OCI-LY1 (cell line): ENCODE data around the gene CGB3.

Experiments used
- EZH2 ChIP-seq: fragments of 200-600 bp; sonication (generic), shearing (Covaris generic); IDR thresholded peaks from 2 replicates; pipeline ENCODE4 v1.8.0; 2017; ENCODE audit warnings: borderline replicate concordance, mixed run types, mild to moderate bottlenecking, antibody characterized with exemption, low read length, moderate library complexity, mixed read lengths
- TF ChIP-seq, protein P1 (sequence below): fragments of 200-600 bp; sonication (generic), shearing (Covaris generic); IDR thresholded peaks from 2 replicates; pipeline ENCODE4 v1.5.1; 2017; ENCODE audit warnings: mild to moderate bottlenecking, antibody characterized with exemption, low read length, moderate library complexity, mixed read lengths

- TF ChIP-seq, protein P1, sequence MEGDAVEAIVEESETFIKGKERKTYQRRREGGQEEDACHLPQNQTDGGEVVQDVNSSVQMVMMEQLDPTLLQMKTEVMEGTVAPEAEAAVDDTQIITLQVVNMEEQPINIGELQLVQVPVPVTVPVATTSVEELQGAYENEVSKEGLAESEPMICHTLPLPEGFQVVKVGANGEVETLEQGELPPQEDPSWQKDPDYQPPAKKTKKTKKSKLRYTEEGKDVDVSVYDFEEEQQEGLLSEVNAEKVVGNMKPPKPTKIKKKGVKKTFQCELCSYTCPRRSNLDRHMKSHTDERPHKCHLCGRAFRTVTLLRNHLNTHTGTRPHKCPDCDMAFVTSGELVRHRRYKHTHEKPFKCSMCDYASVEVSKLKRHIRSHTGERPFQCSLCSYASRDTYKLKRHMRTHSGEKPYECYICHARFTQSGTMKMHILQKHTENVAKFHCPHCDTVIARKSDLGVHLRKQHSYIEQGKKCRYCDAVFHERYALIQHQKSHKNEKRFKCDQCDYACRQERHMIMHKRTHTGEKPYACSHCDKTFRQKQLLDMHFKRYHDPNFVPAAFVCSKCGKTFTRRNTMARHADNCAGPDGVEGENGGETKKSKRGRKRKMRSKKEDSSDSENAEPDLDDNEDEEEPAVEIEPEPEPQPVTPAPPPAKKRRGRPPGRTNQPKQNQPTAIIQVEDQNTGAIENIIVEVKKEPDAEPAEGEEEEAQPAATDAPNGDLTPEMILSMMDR: no peak
- TF ChIP-seq EZH2: no peak
Observed at GRCh38 chr19:49011194-49011593, 12.9 kb downstream of the CGB3 start.
